ENCODE measurements around the gene GRK6.

GRCh38 chr5:177491429-177491945, 65.0 kb downstream of the GRK6 start:
- no peak for TF ChIP-seq YY1 (tag by site-specific recombination; IDR thresholded peaks at IDR 0.05)
- peak; percentile 45; the same call in 1 of the 2 replicates for TF ChIP-seq CTCF (tag by site-specific recombination; IDR thresholded peaks at IDR 0.05)
- no peak for TF ChIP-seq ZNF747 (tag by site-specific recombination; IDR thresholded peaks at IDR 0.05)
- TF ChIP-seq INSM2 (tag by site-specific recombination; IDR thresholded peaks at IDR 0.05): no peak
- TF ChIP-seq ZNF18 (tag by site-specific recombination; IDR thresholded peaks at IDR 0.05): no peak
